ENCODE measurements around the gene PRDM12.

PRDM12 gene

DNA sequence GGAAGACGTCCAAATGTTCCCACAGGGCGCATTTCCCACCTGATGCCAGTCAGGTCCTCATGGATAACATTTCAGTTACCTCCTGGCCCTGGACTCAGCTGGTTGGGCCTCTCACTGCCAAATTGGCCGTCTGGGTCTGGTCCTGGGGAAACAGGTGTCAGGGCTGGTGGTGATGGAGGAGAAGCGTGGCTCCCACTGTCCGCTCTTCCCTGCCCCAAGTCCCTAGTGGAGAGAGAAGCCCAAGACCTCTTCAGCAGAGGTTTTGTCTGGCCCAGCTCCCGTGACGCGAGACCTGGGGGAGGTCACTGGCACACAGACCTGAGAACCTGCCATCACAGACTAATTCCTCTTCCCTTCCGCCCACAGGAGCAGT lies 27.8 kb upstream of the PRDM12 start:
- no peak overlapping the region for H3K4me3 ChIP-seq (ENCODE audit: low read depth, low read length)

GRCh38 chr9:130638284-130639123 lies 25.9 kb upstream of the PRDM12 start:
- no peak for DNase-seq (ENCODE audit: low read depth)
- H3K4me3 ChIP-seq (ENCODE audit: low read depth, low read length): no peak overlapping the region
- TF ChIP-seq CTCF (IDR thresholded peaks at IDR 0.05; ENCODE audit: control insufficient read depth, extremely low read depth, insufficient read depth): no peak

More for the DNA sequence above, 27.8 kb upstream of the PRDM12 start:
- TF ChIP-seq CTCF (IDR thresholded peaks at IDR 0.05; ENCODE audit: control insufficient read depth, extremely low read depth, insufficient read depth): no peak
- no peak for DNase-seq (ENCODE audit: low read depth)

GRCh38 chr9:130639124-130639765 lies 25.1 kb upstream of the PRDM12 start:
- no peak for DNase-seq (ENCODE audit: low read depth)

DNA sequence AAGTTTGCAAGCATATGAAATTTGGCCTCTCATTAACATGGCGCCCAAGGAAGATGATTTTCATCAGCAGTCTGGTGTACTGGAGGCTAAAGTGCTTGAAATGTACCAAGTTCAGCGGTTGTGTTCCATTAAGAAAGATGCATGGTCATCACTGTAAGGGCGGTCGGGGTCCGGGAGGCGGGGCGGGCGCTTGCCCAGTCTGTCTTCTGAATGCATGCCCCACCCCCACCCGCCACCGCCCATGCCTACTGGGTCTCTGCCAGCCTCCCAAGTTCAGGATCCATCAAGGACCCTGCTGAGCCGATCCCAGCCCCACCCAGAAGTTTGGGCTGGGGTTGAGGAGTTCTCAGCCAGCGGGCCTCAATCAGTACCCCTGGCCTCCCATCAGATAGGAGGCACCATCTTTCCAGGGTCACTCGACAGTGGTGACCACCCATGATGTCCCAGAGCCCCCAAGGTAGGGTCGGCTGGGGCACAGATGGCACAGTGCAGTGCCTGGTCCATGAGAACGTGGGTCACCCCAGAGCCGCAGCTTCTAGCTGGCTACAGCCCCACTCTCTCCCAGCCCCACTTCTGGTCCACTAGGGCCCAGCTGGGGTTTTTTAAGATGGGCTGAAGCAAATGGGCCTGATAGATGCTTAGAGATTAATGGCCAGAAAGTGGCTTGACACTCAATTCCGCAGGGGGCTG lies 24.4 kb upstream of the PRDM12 start:
- DNase-seq (ENCODE audit: low read depth): no peak
- no peak overlapping the region for H3K4me3 ChIP-seq (ENCODE audit: low read depth, low read length)
- TF ChIP-seq CTCF (IDR thresholded peaks at IDR 0.05; ENCODE audit: control insufficient read depth, extremely low read depth, insufficient read depth): no peak

More at GRCh38 chr9:130639124-130639765, 25.1 kb upstream of the PRDM12 start:
- TF ChIP-seq CTCF (IDR thresholded peaks at IDR 0.05; ENCODE audit: control insufficient read depth, extremely low read depth, insufficient read depth): no peak
- H3K4me3 ChIP-seq (ENCODE audit: low read depth, low read length): no peak overlapping the region

GRCh38 chr9:130640681-130641080 lies 23.7 kb upstream of the PRDM12 start:
- no peak for TF ChIP-seq CTCF (IDR thresholded peaks at IDR 0.05; ENCODE audit: control insufficient read depth, extremely low read depth, insufficient read depth)
- no peak overlapping the region for H3K4me3 ChIP-seq (ENCODE audit: low read depth, low read length)

DNA sequence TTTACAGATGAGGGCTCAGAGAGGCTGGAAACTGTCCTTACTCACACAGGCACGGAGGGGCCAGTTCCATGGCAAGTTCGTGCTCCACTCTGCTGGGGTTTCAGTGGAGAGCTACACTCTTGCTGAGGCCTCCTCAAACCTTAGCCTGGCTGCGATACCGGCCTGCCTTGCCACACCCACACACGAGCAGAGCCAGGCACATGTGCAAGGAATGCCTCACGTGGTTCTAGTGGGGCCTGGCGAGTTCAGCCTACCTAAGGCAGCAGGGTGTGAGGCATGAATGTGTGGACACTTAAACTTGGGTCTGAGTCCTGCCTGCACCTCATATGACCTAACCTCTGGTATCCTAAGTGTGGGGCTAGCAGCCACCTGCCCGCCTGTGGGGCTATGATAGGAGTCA lies 21.5 kb upstream of the PRDM12 start:
- DNase-seq (ENCODE audit: low read depth): no peak
- no peak overlapping the region for H3K4me3 ChIP-seq (ENCODE audit: low read depth, low read length)
- TF ChIP-seq CTCF (IDR thresholded peaks at IDR 0.05; ENCODE audit: control insufficient read depth, extremely low read depth, insufficient read depth): no peak

More at GRCh38 chr9:130640681-130641080, 23.7 kb upstream of the PRDM12 start:
- DNase-seq (ENCODE audit: low read depth): no peak

All from LNCaP clone FGC (cell line).